IPS-18a (cell line): ENCODE data around the gene CSHL1.
"Not testable (repeated sequence)": the region's sequence is repeated elsewhere in the genome, so short reads cannot be mapped to it uniquely, and the experiment has no call there.

ENCODE experiments used
- H3K27ac ChIP-seq: one replicate; pipeline ENCODE4 v1.5.1; 2013; ENCODE audit warnings: low read length
- H3K27me3 ChIP-seq: one replicate; pipeline ENCODE4 v1.6.1; 2013; ENCODE audit warnings: mild to moderate bottlenecking, low read length; ENCODE audit not compliant: control insufficient read depth, insufficient read depth
- H3K36me3 ChIP-seq: one replicate; pipeline ENCODE4 v1.6.1; 2013; ENCODE audit warnings: low read depth, low read length; ENCODE audit not compliant: control insufficient read depth
- H3K4me1 ChIP-seq: one replicate; pipeline ENCODE4 v1.6.1; 2013; ENCODE audit warnings: low read depth, low read length; ENCODE audit not compliant: control insufficient read depth
- H3K4me3 ChIP-seq: one replicate; pipeline ENCODE4 v1.5.1; 2013; ENCODE audit warnings: low read length
- H3K9ac ChIP-seq: one replicate; pipeline ENCODE4 v1.6.1; 2013; ENCODE audit warnings: mild to moderate bottlenecking, low read length, moderate library complexity
- H3K9me3 ChIP-seq: one replicate; pipeline ENCODE4 v1.6.1; 2013; ENCODE audit warnings: low read depth, low read length; ENCODE audit not compliant: control insufficient read depth

Gene CSHL1

DNA sequence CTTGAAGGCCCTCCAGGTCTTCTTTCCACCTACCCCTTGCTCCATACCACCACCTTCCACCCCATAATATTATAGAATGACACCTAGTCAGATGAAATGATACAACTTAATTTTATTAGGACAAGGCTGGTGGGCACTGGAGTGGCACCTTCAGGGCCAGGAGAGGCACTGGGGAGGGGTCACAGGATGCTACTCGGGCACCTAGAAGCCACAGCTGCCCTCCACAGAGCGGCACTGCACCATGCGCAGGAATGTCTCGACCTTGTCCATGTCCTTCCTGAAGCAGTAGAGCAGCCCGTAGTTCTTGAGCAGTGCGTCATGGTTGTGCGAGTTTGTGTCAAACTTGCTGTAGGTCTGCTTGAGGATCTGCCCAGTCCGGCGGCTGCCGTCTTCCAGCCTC, 16.2 kb downstream of the CSHL1 start:
- not testable (repeated sequence) for H3K27ac ChIP-seq

DNA sequence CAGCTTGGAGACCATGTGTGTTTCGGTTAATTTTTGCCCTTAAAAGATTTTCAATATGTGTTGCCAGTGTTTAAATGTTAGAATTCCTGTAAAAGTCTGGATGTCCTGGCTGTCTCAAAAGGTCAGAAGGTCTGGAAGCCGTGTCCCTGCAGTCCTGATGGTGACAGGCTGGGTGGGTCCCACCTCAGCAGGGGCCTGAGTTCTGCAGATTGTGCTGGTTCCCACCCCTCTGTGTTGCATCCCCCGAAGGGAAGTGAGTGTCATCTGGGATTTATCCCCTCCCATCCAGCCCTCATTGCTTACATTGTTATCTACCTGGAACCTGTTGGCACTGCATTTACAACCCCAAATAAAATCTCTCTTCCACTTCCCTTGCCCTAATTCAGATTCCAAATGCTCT, 17.0 kb downstream of the CSHL1 start:
- not testable (repeated sequence) for H3K27ac ChIP-seq, H3K27me3 ChIP-seq, H3K9me3 ChIP-seq

More for the DNA sequence above, 16.2 kb downstream of the CSHL1 start:
- H3K4me1 ChIP-seq, H3K4me3 ChIP-seq, H3K9me3 ChIP-seq, H3K27me3 ChIP-seq, H3K9ac ChIP-seq, H3K36me3 ChIP-seq: not testable (repeated sequence)

DNA sequence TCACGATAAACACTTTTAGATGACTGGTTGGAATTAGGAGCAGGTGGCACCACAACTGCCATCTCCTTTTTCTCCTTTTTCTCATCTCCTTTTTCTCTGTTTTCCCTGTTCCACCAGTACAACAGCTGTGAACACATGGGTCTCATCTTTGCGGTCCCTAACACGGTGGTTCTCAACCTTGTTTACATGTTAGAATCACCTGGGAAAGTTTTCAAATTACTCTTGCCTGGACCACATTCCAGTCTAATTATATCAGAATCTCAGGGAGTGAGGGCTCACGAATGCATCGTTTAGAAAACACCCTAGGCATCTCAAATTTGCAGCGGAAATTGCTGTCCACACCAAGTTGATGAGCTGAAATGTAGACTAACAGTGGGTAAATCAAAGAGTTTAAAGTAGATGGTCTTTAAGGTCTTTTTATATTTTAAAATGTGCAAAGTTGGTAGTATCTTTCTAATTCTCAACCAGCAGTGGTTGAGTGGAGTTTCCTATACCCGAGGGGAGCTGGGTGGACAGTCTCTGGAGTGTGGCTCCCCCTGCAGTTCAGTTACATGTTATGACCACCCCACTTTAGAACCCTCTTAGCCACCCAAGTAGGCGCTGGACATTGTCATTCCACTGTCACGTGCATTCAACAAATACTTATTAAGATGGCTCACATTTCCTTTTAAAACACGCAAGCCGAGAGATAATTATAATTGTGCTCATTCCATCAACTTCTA, 18.6 kb downstream of the CSHL1 start:
- H3K9ac ChIP-seq, H3K9me3 ChIP-seq, H3K27me3 ChIP-seq, H3K4me1 ChIP-seq, H3K27ac ChIP-seq, H3K36me3 ChIP-seq, H3K4me3 ChIP-seq: not testable (repeated sequence)

More for the DNA sequence above, 17.0 kb downstream of the CSHL1 start:
- not testable (repeated sequence) for H3K9ac ChIP-seq, H3K4me3 ChIP-seq, H3K36me3 ChIP-seq, H3K4me1 ChIP-seq

DNA sequence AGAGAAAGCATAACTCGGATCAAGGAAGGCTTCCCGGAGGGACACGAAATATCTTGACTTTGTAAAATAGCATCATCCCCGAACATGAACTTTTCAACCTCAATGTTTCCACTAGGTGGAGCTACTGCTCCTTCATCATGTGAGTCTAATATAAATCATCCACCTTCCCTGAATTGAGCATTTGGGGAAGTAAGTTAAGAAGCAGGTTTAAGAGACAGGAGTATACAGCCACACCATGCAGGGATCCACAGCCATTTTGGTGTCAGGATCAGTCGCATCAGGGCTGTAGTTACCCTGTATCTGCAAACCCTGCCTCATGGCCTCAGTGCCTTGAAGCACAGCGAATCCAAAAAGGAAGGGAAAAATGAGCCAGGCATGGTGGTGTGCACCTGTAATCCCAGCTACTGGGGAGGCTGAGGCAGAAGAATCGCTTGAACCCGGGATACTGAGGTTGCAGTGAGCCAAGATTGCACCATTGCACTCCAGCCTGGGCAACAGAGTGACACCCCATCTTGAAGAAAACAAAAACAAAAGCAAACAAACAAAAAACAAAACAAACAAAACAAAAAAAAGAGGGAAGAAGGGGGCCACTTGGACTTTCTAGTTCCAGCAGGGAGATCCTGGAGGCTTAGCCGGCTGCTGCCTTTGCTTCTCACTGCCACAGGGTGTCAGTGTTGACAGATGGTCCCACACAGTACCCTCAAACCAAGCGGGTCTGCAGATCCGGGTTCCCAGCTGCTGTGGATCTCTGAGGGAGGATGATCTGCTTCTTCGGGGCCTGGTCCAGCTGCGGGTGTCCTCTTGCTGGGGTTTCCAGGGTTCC, 21.8 kb downstream of the CSHL1 start:
- not testable (repeated sequence) for H3K36me3 ChIP-seq, H3K9me3 ChIP-seq, H3K9ac ChIP-seq, H3K27me3 ChIP-seq, H3K27ac ChIP-seq, H3K4me3 ChIP-seq, H3K4me1 ChIP-seq

- not testable (repeated sequence) for H3K4me3 ChIP-seq, H3K9ac ChIP-seq, H3K27me3 ChIP-seq, H3K36me3 ChIP-seq, H3K9me3 ChIP-seq, H3K27ac ChIP-seq
- H3K4me1 ChIP-seq: peaks cover 11% of the 10 kb centered on the region
Measured at GRCh38 chr17:63885119-63885518, 25.9 kb downstream of the CSHL1 start.

DNA sequence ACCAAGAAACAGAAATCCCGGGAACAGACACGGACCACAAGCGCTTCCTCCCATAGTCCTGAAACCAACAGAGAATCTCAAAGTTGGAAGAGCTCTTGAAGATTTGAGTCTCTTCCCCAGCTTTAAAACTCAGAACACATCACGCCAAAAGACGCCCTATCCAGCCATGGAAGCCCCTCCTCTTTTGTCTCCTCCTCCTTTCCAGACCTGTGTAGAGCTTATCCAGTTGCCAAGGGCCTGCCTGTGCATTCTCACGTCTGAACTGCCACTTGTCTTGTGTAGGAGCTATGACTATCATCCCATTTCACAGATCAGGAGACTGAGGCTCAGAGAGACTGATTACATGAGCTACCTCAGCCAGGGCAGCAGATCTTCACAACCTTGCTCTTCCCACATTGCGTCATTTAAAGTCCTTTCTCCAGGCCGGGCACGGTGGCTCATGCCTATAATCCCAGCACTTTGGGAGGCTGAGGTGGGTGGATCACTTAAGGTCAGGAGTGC, 28.4 kb downstream of the CSHL1 start:
- not testable (repeated sequence) for H3K27ac ChIP-seq, H3K27me3 ChIP-seq, H3K36me3 ChIP-seq, H3K9ac ChIP-seq, H3K9me3 ChIP-seq, H3K4me3 ChIP-seq
- H3K4me1 ChIP-seq: peaks cover 11% of the 10 kb centered on the region

DNA sequence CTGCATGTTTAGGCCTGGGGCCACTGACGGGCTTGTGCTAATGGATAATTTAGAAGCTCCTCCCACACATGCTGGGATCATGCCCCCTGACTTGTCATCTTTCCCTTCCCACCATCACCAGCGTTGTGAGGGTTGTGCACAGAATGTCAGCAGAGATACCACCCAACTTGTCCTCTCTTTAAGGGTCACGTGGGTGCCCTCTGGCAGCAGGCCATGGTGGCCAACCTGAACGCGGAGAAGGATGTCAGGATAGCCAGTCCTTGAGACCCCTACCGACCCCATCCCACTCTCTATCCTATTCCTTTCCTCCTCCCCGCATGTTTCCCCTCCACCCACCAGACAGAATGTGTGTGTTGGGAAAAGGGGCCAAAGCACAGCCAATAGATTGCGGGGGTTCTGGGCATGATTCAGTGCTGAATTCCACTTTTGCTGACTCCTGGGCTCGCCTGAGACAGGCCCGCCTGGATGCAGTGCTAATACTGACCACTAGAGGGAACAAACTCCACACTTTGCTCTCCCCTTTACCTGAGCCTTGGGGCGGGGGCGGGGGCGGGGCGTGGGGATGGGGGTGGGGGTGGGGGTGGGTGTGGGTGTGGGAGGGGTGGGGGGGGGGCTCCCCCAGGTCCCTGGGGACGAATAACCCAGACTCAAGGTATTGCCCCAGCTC, 29.0 kb downstream of the CSHL1 start, which contains the start of gene GH2:
Gene GH2, minus strand, starts transcription at position 10 of the 667 bp plus-strand sequence. CDS start 143 bp downstream, outside the sequence.
- H3K4me1 ChIP-seq: peaks cover 11% of the 10 kb centered on the region
- H3K4me3 ChIP-seq: no peak within 1 kb of the TSS
- no peaks in the 10 kb centered on the region for H3K36me3 ChIP-seq
- H3K27ac ChIP-seq: no peak within 1 kb of the TSS
- H3K9me3 ChIP-seq: no peaks in the 10 kb centered on the region
- no peaks in the 10 kb centered on the region for H3K27me3 ChIP-seq
- H3K9ac ChIP-seq: no peak within 1 kb of the TSS

DNA sequence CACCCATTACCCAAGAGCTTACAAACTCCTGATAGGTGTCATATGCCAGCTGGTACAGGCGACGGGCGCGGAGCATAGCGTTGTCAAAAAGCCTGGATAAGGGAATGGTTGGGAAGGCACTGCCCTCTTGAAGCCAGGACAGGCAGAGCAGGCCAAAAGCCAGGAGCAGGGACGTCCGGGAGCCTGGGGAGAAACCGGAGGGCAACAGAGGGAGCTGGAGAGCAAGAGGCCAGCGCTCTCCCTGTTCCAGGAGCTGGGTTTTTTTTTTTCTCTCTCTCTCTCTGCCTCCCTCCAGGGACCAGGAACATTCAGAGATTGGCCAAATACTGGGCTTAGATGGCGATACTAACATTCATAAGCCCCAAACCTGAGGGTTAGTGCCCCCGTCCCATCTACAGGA, 29.7 kb downstream of the CSHL1 start:
- not testable (repeated sequence) for H3K27me3 ChIP-seq, H3K27ac ChIP-seq, H3K9me3 ChIP-seq, H3K9ac ChIP-seq, H3K4me3 ChIP-seq, H3K36me3 ChIP-seq
- H3K4me1 ChIP-seq: peaks cover 11% of the 10 kb centered on the region

GRCh38 chr17:63880706-63881105, 30.4 kb downstream of the CSHL1 start:
- Histone ChIP-seq H3K27me3 (no peaks in the 10 kb centered on the region), H3K9ac (no peak overlapping the region), H3K27ac (no peak overlapping the region), H3K36me3 (no peaks in the 10 kb centered on the region), H3K4me1 (peaks cover 11% of the 10 kb centered on the region), H3K9me3 (no peaks in the 10 kb centered on the region), H3K4me3 (no peak overlapping the region)

GRCh38 chr17:63878413-63878812, 32.6 kb downstream of the CSHL1 start:
- not testable (repeated sequence) for H3K36me3 ChIP-seq, H3K9me3 ChIP-seq, H3K9ac ChIP-seq, H3K27me3 ChIP-seq, H3K27ac ChIP-seq, H3K4me3 ChIP-seq
- peaks cover 11% of the 10 kb centered on the region for H3K4me1 ChIP-seq

DNA sequence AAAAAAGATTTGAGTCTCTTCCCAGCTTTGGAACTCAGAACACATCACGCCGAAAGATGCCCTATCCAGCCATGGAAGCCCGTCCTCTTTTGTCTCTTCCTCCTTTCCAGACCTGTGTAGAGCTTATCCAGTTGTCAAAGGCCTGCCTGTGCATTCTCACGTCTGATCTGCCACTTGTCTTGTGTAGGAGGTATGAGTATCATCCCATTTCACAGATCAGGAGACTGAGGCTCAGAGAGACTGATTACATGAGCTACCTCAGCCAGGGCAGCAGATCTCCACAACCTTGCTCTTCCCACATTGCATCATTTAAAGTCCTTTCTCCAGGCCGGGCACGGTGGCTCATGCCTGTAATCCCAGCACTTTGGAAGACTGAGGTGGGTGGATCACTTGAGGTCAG, 36.4 kb downstream of the CSHL1 start:
- not testable (repeated sequence) for H3K27me3 ChIP-seq, H3K27ac ChIP-seq, H3K4me3 ChIP-seq, H3K4me1 ChIP-seq, H3K9ac ChIP-seq, H3K9me3 ChIP-seq, H3K36me3 ChIP-seq
